AG08395 (cell line): ENCODE data around the gene SMARCA5.

Source experiments
- DNase-seq: peaks from one replicate; pipeline ENCODE4 v3.0.0; 2012; ENCODE audit warnings: mixed read lengths, low spot score

The SMARCA5 gene

DNA sequence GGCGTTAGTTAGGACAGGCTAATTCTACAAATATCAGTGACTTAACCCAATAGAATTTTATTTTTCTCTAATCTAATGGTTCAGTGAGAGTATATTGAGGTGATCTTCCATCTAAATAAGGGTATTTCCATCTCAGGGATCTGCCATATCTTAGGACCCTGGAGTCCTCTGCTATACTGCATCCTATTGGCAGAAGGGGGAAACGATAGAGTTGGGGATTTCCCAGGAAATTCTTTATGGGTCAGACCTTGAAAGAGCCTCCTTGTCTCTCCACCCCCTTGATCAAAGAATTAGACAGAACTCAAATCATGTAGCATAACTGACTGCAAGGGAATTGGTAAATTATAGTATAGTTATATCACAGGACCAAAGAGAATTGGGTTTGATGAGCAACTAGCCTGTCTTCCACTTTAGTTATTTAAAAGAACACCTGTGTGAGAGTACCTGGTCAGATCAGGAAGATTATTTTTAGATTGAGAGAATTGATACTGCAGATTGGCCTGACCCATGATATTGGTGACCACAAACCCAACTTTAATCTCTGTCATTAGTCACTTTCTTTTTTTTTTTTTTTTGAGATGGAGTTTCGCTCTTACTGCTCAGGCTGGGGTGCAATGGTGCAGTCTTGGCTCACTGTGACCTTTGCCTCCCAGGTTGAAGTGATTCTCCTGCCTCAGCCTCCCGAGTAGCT lies 25.6 kb downstream of the SMARCA5 start:
- no peak for DNase-seq

DNA sequence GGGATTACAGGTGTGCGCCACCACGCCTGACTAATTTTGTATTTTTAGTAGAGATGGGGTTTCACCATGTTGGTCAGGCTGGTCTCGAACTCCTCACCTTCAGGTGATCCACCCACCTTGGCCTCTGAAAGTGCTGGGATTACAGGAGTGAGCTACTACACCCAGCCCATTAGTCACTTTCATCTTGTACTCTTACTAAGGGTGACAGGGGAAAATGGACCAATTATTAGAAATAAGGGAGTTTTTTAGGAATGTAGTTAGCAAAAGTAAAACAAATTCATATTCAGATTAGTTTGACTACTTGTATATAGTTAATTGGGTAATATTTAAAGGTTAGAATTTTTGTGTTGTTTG lies 26.1 kb downstream of the SMARCA5 start:
- no peak for DNase-seq

DNA sequence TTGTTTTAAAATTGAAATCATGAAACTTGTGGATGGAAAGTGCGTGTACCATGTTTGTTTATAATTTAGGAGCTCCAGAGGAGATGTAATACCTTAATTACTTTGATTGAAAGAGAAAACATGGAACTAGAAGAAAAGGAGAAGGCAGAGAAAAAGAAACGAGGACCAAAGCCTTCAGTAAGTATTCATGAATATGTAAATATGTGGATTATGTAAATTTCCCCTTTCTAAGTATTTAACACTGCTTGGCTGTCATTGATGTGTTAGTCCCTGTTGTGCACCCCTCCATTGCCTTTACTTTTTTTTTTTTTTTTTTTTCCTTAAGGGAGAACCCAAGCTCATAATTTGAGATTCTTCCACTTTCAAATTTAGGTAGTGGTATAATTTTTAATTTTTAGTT lies 36.4 kb downstream of the SMARCA5 start:
- DNase-seq: no peak

DNA sequence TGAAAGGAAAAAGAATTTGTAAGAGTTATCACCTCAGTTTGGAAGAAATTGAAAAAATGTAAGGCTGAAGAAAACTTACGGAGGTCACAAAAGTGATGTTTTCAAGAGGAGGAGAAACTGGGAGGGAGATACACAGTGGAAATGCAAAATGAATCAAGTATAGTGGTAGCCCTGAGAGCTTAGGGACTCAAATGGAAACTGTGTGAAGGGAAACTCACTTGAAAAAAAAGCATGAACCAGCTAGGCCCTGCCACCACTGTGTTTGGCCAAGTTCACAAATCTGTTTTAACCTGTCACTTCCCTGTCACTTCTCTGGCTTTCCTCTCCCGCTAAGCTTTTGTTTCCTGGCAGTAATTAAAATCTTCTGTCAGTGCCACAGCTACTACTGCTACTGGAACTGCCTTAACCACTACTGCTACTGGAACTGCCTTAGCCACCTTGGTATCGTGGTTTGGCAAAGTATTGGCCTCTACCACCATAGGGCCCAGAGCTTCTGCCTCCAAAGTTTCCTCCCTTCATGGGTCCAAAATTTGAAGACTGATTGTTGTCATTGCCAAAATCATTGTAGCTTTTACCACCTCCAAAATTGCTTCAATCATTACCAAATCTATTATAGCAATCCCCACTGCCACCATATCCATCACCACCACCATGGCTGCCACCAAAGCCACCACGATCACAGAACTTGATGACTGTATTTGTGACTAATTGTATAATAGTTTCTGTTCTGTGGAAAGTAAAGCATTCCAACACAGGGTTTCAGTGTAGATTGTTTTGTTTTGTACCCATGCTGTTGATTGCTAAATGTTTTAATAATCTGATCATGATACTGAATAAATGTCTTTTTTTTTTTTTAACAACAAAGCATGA lies 41.5 kb downstream of the SMARCA5 start:
- no peak for DNase-seq

DNA sequence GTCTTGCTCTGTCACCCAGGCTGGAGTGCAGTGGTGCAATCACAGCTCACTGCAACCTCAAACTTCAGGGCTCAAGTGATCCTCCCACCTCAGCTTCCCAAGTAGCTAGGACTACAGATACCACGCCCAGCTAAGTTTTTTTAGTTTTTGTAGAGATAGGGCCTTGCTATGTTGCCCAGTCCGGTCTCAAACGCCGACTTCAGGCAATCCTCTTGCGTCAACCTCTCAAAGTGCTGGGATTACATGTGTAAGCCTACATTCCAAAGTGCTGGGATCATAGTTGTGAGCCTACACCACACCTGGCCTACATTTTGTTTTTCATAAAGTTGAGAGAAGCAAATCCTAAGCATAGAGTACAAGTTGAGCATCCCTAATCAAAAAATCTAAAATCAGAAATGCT lies 42.2 kb downstream of the SMARCA5 start:
- DNase-seq: no peak

DNA sequence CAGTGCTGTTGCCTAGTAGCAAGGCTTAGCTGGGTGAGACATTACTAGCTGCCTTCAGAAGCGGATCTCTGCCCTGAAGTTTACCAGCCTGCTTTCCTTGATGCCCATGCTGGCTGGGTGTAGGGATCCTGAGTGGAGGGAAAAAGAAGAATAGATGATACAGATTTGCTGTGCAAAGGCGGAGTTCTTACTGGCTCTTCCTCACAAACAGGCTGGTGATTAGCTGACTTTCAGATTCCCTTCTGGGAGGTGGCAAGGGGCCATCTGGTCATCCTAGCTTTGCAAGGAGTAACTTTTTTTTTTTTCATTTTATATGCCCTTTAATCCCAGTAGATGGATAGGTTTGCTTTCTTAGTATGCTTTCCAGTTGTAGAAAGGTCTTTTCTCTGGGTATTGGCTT lies 44.8 kb downstream of the SMARCA5 start:
- no peak for DNase-seq

DNA sequence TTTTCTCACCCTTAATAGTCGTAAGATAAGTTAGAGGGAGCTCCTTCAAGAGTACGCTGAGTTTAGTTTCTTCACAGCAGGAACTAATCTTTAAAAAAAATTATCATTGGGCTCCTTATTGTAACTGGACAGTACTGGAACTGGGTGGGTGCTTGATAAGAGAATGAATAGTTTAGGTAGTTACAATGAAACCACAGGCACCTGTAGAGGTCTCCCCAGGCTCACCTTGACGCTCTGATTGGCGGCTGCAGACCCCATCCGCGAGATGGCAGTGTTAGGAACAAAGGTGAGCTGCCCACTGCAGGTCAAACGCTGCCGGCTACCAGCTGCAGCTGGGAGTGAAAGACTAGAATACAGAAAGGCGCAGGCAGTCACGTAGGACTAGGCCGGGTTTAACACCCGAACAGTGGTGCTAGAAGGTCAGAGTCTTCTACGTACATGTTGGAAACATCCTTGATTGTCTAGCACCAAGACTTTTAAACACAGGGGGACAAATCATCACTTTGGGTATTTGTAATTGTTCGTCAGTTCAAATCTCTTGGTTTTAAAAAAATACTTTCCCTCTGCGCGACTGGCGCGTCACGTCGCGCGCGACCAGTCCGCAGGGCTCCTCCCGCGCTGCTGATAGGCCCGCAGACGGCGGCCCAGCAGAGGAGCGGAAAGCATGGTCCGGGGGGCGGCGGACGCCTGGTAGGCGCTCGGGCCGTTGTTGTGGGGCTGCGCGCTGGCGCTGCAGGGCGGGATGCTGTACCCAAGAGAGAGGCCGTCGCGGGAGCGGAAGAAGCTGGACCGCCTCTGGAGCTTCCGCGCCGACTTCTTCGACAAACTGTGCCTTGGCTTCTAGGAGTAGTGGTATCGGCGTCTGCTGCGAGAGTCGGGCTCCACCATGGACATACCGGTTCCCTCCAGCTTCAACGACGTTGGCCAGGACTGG lies 45.6 kb downstream of the SMARCA5 start:
- peak; percentile 76 for DNase-seq

DNA sequence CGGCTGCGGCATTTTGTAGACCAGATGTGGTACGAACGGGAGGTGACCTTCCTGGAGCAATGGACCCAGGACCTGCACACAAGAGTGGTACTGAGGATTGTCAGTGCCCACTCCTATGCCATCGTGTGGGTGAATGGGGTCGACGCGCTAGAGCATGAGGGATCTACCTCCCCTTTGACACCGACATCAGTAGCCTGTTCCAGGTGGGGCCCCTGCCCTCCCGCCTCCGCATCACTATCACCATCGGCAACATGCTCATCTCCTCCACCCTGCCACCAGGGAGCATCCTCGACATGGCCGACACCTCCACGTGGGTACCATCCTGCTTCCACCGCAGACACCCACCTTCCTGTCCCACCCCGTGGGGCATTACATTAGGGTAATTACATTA lies 46.2 kb downstream of the SMARCA5 start:
- no peak for DNase-seq

DNA sequence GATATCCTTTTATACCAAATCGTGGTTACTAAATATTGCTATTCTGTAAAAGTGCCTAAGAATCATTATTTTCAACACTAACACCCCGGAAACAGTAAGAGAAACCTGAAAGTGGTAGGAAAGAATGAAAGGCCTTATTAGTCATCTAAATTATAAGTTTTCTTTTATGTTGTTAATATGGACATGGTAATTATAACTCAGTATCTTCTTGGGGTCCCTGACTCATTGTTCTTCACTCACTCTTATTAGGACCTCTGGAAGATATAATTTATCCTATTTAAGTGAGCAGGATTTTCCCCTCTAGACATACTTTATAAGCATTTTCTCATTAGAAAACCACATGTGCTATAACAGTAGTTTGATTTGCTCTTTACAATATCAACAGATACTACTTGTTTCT lies 51.0 kb downstream of the SMARCA5 start:
- DNase-seq: no peak

DNA sequence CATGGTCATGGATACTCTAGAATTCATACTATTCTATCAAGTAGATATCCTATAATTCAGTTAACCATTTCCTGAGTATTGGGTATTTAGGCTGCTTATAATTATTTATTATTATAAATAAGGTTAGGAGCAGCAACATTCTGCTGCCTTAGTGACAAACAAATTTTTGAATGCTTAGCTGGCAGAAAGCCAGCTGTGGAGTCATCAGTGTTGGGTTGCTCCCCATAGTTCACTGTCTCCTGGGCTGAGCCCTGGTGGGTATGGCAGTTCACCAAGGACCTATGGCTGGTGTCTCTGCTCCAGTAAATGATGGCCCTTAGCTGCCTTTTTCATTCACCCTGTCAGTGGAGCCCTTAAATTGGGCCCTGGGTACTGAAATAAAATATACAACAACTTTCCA lies 61.8 kb downstream of the SMARCA5 start:
- no peak for DNase-seq

DNA sequence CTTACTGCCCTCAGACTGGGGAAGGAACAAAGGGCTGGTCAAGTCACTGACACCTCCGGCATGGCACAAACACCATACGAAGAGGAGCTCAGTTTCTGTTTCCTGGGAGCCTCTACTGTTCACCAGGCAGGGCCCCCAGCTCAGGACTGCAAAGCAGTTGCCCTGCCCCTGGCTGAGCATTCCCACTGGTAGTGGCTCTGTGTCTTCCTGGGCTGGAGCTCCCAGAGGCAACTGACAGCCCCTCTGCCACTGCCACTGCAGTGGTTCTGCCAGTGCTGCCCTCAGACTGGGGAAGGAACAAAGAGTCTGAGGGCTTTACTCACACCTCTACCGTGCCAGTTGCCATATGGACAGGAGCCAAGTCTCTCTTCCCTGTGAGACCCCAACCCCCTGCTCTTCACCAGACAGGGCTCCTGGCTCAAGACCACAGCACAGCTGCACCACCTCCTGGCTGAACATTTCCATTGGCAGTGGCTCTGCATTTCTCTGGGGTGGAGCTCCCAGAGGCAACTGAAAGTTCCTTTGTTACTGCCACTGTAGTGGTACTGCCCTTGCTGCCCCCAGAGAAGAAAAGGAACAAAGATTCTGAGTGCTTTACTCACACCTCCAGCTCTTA lies 67.9 kb downstream of the SMARCA5 start:
- no peak for DNase-seq

DNA sequence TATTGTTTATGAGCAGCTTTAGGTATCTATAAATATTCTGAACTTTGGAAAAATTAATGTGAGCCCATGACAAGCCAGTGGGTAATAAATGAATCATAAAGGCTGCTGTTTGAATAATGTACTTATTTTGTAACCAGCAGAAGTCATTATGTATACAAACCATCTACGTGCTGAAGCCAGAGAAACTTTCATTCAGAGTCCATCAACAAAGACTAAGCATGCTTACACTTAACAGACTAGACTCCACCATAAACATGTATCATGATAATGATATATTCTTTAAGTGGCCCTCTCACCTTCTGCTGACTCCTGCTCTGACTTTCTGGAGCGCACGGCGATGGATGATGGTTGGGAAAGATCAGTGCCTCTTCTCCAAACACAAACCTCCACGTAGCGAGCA lies 72.0 kb downstream of the SMARCA5 start:
- no peak for DNase-seq

DNA sequence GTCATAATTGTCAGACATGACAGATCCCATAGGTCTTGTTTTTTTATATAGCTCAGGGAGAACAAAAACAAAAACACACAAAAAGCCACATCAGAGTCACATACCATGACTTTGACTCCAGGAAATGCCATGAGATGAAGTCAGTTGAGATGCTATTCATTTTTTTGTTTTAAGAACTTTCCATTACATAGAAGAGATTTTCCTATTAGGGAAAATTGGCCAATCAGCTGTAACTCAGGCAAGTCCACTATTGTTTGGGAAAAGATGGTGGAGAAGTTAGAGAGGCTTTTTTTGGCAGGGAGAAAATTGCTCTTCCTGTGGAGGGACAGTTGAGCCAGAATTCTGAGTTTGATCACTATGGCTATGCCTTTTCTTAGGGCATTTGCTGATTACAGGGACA lies 72.6 kb downstream of the SMARCA5 start:
- peak; percentile 24 for DNase-seq

DNA sequence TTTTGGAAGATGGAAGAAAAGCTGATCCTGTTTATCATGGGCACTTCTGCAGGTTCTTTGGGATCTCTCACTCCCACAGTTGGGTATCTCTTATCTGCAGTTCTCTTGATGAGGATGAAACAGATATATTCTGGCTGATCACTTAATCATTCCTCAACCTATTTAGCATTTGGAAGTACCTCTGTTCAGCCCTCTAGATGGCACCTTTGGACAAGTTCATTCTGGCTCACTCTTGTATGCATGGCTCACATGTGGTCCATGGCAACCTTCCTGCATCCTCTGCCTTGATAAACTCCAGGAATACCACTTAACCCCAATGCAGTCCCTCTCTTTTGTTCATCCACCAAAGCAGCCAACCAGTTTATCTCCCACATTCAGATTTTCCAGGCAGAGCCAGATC lies 74.2 kb downstream of the SMARCA5 start:
- peak; percentile 9 for DNase-seq

DNA sequence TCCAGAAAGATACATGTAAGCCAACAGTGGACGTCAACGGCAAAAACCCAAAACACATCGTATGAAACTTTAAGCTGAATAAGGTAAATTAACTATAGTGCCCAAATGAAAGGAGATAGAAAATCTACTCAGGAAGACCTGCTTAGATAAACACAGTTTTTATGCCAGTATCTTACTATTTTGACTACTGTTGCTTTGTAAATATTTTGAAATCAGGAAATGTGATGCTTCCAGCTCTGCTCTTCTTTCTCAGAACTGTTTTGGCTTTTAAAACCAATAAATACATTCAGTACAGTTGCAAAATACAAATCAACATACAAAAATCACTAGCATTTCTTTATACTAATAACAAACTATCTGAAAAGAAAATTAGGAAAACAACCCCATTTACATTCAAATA lies 83.8 kb downstream of the SMARCA5 start:
- no peak for DNase-seq

DNA sequence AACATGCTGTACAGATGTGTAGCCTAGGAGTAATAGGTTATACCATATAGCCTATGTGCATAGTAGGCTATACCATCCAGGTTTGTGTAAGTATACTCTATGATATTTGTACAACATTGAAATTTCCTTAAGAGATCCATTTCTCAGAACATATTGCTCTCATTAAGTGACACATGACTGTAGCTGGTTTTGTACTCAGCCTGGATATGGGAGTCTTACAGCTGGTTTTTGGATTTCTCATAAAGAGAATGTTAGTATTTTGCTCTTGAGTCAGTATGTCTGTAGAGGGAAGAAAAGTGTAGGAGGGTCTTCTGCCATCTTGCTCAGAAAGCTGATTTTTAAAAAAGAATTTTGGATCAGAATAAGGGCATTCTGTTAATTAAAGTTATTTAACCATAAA lies 85.3 kb downstream of the SMARCA5 start:
- no peak for DNase-seq

DNA sequence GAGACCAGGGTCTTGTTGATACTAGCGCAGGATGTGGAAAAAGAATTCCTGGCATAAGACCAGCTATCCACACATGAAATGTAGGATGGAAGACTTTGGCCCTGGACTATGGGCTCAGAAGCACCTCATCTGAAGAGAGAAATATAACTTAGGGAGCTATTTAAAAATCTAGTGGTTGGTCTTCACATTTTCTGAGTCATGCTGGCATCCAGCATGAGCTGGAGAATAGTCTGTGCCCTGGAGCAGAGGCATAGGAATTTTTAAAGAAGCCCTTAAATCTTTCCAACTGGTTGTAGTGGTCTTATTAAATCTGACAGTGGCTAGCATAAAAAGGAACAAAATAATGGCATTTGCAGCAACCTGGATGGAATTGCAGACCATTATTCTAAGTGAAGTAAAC lies 86.3 kb downstream of the SMARCA5 start:
- peak; percentile 10 for DNase-seq

DNA sequence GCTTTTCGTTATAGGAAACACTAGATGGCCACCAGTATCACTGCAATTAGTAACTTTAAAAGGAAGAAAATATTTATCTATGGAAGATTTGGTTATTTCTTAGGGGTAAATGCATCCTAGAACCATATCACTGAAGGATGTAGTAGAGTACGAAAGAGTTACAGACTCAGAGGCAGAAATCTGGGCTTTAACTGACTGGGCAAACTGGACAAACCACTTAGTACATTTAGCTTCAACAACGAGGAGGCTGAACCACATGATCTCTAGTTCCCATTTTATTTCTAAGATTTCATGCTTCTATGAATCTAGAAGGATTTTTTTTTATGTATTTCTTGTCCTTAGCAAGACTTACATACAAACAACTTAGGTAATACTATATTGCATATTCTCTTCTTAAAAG lies 93.0 kb downstream of the SMARCA5 start:
- DNase-seq: no peak
